Large intestine (tissue), 3 donors: ENCODE results near the gene WNT1. TPM values are rescaled to one million over a fixed set of nuclear protein-coding genes. Genes with fewer than 3 reads are reported as not detected.

Experiments used
- DNase-seq, 2 donors: peaks; one replicate each; pipeline versions ENCODE4 v3.0.0 to v3.0.0-alpha.2; 2013
- H3K27ac ChIP-seq: one replicate; pipeline ENCODE4 v1.5.1; 2013; ENCODE audit warnings: low read length
- H3K27me3 ChIP-seq: 2 replicates; pipeline ENCODE4 v1.6.1; 2013; ENCODE audit warnings: low read length; ENCODE audit not compliant: control insufficient read depth, insufficient read depth
- H3K36me3 ChIP-seq: 2 replicates; pipeline ENCODE4 v1.6.1; 2013; ENCODE audit warnings: low read length; ENCODE audit not compliant: control insufficient read depth, insufficient read depth
- H3K4me1 ChIP-seq: one replicate; pipeline ENCODE4 v1.6.1; 2013; ENCODE audit warnings: low read length; ENCODE audit not compliant: control insufficient read depth, insufficient read depth
- H3K4me3 ChIP-seq: one replicate; pipeline ENCODE4 v1.5.1; 2013; ENCODE audit warnings: low read length
- H3K9me3 ChIP-seq: one replicate; pipeline ENCODE4 v1.6.1; 2013; ENCODE audit warnings: mild to moderate bottlenecking, low read depth, low read length, moderate library complexity; ENCODE audit not compliant: control insufficient read depth
- WGBS: methylation state at CpG from one replicate; pipeline ENCODE4 v1.1.5; 2013; ENCODE audit warnings: low lambda C conversion rate; ENCODE audit not compliant: insufficient coverage; 5-methylcytosine and 5-hydroxymethylcytosine counted together
- polyA plus RNA-seq: library from polyadenylated mRNA; unstranded; fragments of 120-200 nt; gene quantifications from one replicate; pipeline ENCODE4 v1.2.1, GENCODE V29; 2013

The WNT1 gene
- polyA plus RNA-seq, 1 donor = not detected

DNA sequence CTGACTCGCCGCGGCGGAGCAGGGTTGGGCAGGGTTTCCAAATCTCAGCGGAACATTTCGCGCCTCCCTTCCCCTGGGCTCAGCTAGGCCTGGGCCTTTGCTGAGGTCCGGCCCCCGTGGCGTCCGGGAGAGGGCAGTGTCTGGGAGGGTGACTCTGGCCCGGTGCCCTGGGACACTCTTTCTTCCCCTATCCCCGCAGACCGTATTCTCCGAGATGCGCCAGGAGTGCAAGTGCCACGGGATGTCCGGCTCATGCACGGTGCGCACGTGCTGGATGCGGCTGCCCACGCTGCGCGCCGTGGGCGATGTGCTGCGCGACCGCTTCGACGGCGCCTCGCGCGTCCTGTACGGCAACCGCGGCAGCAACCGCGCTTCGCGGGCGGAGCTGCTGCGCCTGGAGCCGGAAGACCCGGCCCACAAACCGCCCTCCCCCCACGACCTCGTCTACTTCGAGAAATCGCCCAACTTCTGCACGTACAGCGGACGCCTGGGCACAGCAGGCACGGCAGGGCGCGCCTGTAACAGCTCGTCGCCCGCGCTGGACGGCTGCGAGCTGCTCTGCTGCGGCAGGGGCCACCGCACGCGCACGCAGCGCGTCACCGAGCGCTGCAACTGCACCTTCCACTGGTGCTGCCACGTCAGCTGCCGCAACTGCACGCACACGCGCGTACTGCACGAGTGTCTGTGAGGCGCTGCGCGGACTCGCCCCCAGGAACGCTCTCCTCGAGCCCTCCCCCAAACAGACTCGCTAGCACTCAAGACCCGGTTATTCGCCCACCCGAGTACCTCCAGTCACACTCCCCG is 3.0 kb downstream of the WNT1 start:
- Histone ChIP-seq H3K36me3 (no peaks in the 10 kb centered on the region), H3K4me1 (peaks cover 32% of the 10 kb centered on the region), H3K27me3 (peaks cover 98% of the 10 kb centered on the region), H3K4me3 (no peak overlapping the region), H3K27ac (no peak overlapping the region), H3K9me3 (peaks cover 10% of the 10 kb centered on the region)
- WGBS = no CpG with 5 or more reads among the region's 91 CpGs
- peak in 1 of 2 donors; percentile 47 for DNase-seq

DNA sequence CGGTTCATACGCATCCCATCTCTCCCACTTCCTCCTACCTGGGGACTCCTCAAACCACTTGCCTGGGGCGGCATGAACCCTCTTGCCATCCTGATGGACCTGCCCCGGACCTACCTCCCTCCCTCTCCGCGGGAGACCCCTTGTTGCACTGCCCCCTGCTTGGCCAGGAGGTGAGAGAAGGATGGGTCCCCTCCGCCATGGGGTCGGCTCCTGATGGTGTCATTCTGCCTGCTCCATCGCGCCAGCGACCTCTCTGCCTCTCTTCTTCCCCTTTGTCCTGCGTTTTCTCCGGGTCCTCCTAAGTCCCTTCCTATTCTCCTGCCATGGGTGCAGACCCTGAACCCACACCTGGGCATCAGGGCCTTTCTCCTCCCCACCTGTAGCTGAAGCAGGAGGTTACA is 3.6 kb downstream of the WNT1 start:
- no peak overlapping the region for H3K4me3 ChIP-seq
- H3K27me3 ChIP-seq = peaks cover 99% of the 10 kb centered on the region
- no peaks in the 10 kb centered on the region for H3K36me3 ChIP-seq
- peaks cover 32% of the 10 kb centered on the region for H3K4me1 ChIP-seq
- H3K27ac ChIP-seq = no peak overlapping the region
- WGBS = no CpG with 5 or more reads among the region's 13 CpGs
- no peak for DNase-seq
- H3K9me3 ChIP-seq = peaks cover 10% of the 10 kb centered on the region

DNA sequence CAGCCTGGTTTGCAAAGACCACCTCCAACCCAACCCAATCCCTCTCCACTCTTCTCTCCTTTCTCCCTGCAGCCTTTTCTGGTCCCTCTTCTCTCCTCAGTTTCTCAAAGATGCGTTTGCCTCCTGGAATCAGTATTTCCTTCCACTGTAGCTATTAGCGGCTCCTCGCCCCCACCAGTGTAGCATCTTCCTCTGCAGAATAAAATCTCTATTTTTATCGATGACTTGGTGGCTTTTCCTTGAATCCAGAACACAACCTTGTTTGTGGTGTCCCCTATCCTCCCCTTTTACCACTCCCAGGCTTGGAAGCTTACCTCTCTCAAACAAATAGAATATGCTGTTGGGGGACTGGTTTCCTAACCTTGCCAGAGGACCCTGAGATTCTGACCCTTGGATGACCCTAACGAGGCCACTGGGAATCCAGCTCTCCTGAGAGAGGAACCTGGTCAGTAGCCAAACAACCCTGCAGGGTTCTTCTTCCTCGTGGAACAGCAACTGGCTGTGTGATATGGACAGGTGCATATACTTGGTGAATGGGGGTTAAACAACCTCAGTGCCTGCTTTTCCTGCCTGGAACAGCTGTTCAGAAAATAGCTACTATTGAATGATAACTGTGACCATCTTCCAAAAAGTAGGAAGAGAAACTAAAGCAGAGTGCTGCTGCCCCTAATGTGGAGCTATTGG is 4.4 kb downstream of the WNT1 start:
- no peak overlapping the region for H3K4me3 ChIP-seq
- no peak for DNase-seq
- peaks cover 30% of the 10 kb centered on the region for H3K4me1 ChIP-seq
- H3K9me3 ChIP-seq = peaks cover 10% of the 10 kb centered on the region
- H3K27ac ChIP-seq = no peak overlapping the region
- peaks cover 99% of the 10 kb centered on the region for H3K27me3 ChIP-seq
- H3K36me3 ChIP-seq = no peaks in the 10 kb centered on the region
- 25% methylated on average over 1 of the region's 6 CpGs for WGBS

DNA sequence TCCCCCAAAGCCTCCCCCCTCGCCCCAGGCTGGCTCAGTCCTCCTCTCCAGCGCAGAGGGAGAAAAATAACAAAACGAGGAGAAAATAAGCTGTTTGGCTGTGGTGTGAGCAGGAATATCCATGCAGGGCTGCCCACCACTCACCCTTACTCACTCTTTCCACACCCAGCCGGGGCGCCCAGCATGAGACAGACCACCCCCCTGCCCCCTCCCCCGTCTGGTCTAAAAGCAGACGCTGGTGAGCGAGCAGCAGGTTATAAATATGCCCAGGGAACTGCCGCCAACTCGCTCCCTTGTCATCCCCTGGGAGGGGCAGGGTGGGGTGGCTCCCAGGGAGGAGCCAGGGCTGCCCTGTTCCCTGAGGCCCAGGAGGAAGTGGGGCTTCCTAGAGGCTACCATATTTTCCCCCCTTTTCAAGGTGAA is 7.4 kb downstream of the WNT1 start:
- H3K27me3 ChIP-seq = peaks cover 94% of the 10 kb centered on the region
- no peaks in the 10 kb centered on the region for H3K36me3 ChIP-seq
- WGBS = no CpG with 5 or more reads among the region's 10 CpGs
- H3K9me3 ChIP-seq = peaks cover under 1% of the 10 kb centered on the region
- peaks cover 6% of the 10 kb centered on the region for H3K4me1 ChIP-seq
- no peak overlapping the region for H3K27ac ChIP-seq
- H3K4me3 ChIP-seq = no peak overlapping the region
- no peak for DNase-seq

DNA sequence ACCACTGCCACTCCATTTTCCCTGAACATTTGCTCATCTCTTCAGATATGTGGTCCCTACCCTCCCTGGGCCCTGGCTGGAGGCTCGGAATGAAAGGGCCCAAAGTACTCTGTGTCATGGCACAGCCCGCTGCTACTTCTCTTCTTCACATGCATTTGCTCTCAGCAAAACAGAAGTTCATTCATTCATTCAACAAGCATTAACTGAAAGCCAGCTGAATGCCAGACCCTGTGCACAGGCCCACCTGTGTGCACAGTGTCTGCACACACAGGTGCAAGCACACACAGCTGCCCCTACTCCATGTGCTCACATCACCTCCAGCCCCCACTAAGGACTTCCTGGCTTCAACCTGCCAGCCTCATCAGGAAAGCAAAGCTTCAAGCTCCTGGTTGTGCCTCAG is 7.8 kb downstream of the WNT1 start:
- DNase-seq = no peak
- peaks cover 92% of the 10 kb centered on the region for H3K27me3 ChIP-seq
- no peak overlapping the region for H3K4me3 ChIP-seq
- H3K4me1 ChIP-seq = peaks cover 1% of the 10 kb centered on the region
- WGBS = no CpG with 5 or more reads among the region's 2 CpGs
- H3K27ac ChIP-seq = no peak overlapping the region
- no peaks in the 10 kb centered on the region for H3K36me3 ChIP-seq
- no peaks in the 10 kb centered on the region for H3K9me3 ChIP-seq

DNA sequence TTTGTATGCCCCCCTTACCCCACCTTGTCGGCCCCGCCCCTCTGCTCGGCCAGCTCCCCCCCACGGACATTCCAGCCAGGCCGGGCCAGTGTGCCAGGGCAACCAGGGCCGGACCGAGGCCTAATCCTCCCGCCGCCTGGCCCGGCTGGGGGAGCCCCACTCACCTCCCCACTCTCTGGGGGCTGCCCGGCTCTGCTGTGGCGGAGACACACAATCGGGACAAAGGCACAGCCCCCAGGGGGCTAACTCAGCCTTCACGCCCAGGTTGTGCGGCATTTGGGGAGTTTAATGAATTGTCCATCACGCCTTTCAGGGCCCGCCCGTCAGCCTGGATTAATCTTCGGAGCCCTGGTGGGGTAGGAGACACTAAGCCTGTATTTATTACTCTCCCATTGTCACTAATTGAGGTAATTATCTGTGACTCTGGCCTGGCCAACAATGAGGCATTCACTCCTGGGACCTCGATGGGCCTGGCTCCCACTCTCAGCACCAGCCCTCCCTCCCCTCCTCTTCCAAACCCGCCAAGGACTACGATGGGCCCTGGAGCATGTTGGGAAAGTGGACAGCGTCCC is 8.7 kb downstream of the WNT1 start:
- Histone ChIP-seq H3K4me3 (no peak overlapping the region), H3K36me3 (no peaks in the 10 kb centered on the region), H3K4me1 (no peaks in the 10 kb centered on the region), H3K27me3 (peaks cover 88% of the 10 kb centered on the region), H3K9me3 (no peaks in the 10 kb centered on the region), H3K27ac (no peak overlapping the region)
- DNase-seq = no peak
- WGBS = no CpG with 5 or more reads among the region's 23 CpGs

DNA sequence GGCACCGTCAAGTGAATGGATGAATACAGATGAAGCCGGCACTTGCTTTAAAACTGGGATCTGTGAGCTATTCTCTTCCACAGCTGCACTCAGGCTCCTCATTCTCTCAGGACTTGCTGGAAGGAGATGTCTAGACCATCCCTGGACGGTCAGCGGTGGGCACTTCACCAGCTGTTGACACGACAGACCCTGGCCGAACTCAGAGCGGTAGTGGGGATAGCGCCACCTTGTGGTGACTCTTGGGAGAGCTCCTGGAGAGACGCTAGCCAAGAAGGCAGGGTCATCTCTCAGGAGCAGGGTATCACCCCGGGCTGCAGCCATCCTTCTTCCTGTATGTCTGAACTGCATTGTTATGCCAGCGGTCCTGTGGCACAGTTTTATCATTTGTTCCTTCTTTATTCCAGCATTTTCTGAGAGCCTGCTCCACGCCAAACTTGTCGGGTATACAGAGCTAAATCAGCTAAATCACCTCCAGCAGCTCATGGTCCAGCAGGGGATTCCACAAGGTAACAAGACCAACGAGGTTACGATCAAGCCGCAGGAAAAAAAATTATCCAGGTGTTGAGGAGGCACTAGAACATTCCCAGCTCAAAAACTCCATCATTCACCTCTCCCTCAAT is 10.0 kb downstream of the WNT1 start:
- peak in 1 of 2 donors; percentile 32 for DNase-seq
- 0% methylated on average over 2 of the region's 16 CpGs for WGBS
- no peak overlapping the region for H3K4me3 ChIP-seq
- no peaks in the 10 kb centered on the region for H3K36me3 ChIP-seq
- no peak overlapping the region for H3K27ac ChIP-seq
- no peaks in the 10 kb centered on the region for H3K4me1 ChIP-seq
- peaks cover 81% of the 10 kb centered on the region for H3K27me3 ChIP-seq
- no peaks in the 10 kb centered on the region for H3K9me3 ChIP-seq

DNA sequence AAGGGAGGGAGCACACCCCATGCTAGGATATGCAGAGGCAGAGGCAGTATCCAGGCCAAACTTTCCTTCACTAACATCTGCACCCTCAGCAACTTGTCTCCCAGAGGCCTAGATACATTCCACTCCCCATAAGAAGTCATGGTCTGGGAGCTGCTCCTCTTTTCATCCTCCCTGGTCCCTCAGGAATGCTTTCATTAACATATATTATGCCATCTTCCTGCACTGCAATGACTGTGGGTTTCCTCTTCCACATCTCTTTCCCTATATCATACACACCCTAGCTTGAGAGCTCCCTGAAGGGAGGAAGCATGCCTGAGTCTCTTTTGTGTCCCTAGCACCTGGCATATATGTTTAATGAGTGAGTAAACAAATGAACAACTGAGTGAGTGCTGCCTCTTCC is 12.4 kb downstream of the WNT1 start:
- no peaks in the 10 kb centered on the region for H3K9me3 ChIP-seq
- no peak for DNase-seq
- no peaks in the 10 kb centered on the region for H3K36me3 ChIP-seq
- no peak overlapping the region for H3K4me3 ChIP-seq
- peaks cover 81% of the 10 kb centered on the region for H3K27me3 ChIP-seq
- H3K4me1 ChIP-seq = peaks cover 7% of the 10 kb centered on the region
- no peak overlapping the region for H3K27ac ChIP-seq

DNA sequence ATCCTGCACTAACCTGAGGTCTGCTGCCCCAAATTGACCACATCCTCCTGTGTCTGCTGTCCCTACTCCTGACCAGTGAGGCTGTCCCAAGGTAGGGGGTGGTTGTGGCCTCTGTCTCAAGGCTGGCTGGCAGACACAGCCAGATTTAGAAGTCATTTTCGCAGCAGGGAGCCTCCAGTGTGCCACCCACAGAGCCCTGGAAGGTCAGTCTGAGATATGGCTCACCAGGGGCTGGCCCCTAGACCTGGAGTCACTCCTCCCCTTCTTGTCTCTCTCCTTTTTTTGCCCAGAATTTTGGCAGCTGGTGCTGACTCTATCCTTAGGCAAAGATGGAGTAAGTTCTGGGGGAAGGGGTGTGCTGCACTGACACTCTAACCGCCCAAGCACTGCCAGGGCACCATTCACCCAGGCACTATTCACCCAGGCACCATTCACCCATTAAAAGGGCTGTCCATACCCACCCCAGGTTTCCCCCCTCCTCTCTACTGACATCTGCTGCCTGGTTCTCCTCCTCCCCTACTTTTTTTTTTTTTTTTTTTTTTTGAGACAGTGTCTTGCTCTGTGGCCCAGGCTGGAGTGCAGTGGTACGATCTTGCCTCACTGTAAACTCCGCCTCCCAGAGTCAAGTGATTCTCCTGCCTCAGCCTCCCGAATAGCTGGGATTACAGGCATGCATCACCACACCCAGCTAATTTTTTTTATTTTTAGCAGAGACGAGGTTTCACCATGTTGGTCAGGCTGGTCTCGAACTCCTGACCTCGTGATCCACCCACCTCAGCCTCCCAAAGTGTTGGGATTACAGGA is 13.3 kb downstream of the WNT1 start:
- H3K27ac ChIP-seq = no peak overlapping the region
- peaks cover 80% of the 10 kb centered on the region for H3K27me3 ChIP-seq
- WGBS = no CpG with 5 or more reads among the region's 8 CpGs
- H3K4me3 ChIP-seq = no peak overlapping the region
- no peaks in the 10 kb centered on the region for H3K36me3 ChIP-seq
- no peaks in the 10 kb centered on the region for H3K9me3 ChIP-seq
- H3K4me1 ChIP-seq = peaks cover 7% of the 10 kb centered on the region
- DNase-seq = no peak

DNA sequence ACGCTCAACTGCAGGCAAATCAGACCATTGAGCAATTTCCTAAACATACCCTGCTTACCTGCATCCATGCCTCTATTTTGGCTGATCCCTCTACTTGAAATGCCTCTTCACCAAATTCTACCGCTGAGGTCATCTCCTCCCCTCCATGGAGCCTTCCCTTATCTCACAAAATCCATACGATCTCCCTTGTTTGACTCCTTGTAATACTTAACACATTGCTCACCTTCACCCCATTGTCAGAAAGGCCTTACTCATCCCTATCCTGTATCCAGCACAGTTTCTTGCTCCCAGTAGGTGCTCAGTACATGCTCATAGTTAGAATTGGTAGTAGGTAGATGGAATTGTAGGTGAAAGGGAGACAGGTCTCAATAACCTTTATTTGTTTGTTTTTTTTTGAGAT is 15.7 kb downstream of the WNT1 start:
- WGBS = 36% methylated on average over 2 of the region's 3 CpGs
- peaks cover 79% of the 10 kb centered on the region for H3K27me3 ChIP-seq
- H3K4me1 ChIP-seq = peaks cover 21% of the 10 kb centered on the region
- no peak overlapping the region for H3K4me3 ChIP-seq
- no peak for DNase-seq
- H3K27ac ChIP-seq = no peak overlapping the region
- H3K9me3 ChIP-seq = peaks cover 4% of the 10 kb centered on the region
- no peaks in the 10 kb centered on the region for H3K36me3 ChIP-seq
